Fibroblast of lung (primary cell): Measurements from ENCODE around the gene DISP3. TPM values are rescaled to one million over a fixed set of nuclear protein-coding genes. Genes with fewer than 3 reads are reported as not detected.

Source experiments
- DNase-seq, 2 donors: peaks; one replicate each; pipeline versions ENCODE4 v3.0.0 to v3.0.0-alpha.2; 2010; ENCODE audit warnings: low read depth in 2 of 2
- H2AFZ ChIP-seq: 2 replicates; pipeline ENCODE4 v1.5.1; 2012; ENCODE audit warnings: low read length, control low read depth, inconsistent platforms
- H3K27ac ChIP-seq: 2 replicates; pipeline ENCODE4 v1.5.1; 2011; ENCODE audit warnings: low read length, control low read depth; ENCODE audit not compliant: insufficient read depth
- H3K27me3 ChIP-seq: 2 replicates; pipeline ENCODE4 v1.5.1; 2011; ENCODE audit warnings: mild to moderate bottlenecking, low read length; ENCODE audit not compliant: control insufficient read depth, insufficient read depth
- H3K36me3 ChIP-seq: 2 replicates; pipeline ENCODE4 v1.5.1; 2011; ENCODE audit warnings: low read length; ENCODE audit not compliant: control insufficient read depth, insufficient read depth
- H3K4me1 ChIP-seq: 2 replicates; pipeline ENCODE4 v1.5.1; 2011; ENCODE audit warnings: low read length; ENCODE audit not compliant: control insufficient read depth, insufficient read depth; ENCODE audit errors: extremely low read depth
- H3K4me2 ChIP-seq: 2 replicates; pipeline ENCODE4 v1.5.1; 2011; ENCODE audit warnings: low read length, control low read depth; ENCODE audit not compliant: insufficient read depth; ENCODE audit errors: extremely low read depth
- H3K4me3 ChIP-seq, 4 experiments: fragments of 200-600 bp in 1 of 4; sonication (generic) in 1 of 4; replicated peaks in 1 of 4; 2 replicates each; pipeline ENCODE4 v1.5.1; 2011 to 2016; ENCODE audit warnings: low read length in 4 of 4, low read depth in 3 of 4, mild to moderate bottlenecking in 3 of 4, control low read depth in 2 of 4, inconsistent platforms in 1 of 4, mixed read lengths in 1 of 4; ENCODE audit not compliant: insufficient read depth in 1 of 4; ENCODE audit errors: control extremely low read depth in 1 of 4
- H3K79me2 ChIP-seq: 2 replicates; pipeline ENCODE4 v1.5.1; 2012; ENCODE audit warnings: mild to moderate bottlenecking, low read length, inconsistent platforms; ENCODE audit not compliant: control insufficient read depth, insufficient read depth
- H3K9ac ChIP-seq: 2 replicates; pipeline ENCODE4 v1.5.1; 2011; ENCODE audit warnings: mild to moderate bottlenecking, low read length, control low read depth; ENCODE audit not compliant: insufficient read depth
- H3K9me3 ChIP-seq: 2 replicates; pipeline ENCODE4 v1.5.1; 2012; ENCODE audit warnings: low read depth, low read length; ENCODE audit not compliant: control insufficient read depth, insufficient read depth
- H4K20me1 ChIP-seq: 2 replicates; pipeline ENCODE4 v1.5.1; 2011; ENCODE audit warnings: low read length; ENCODE audit not compliant: control insufficient read depth, insufficient read depth; ENCODE audit errors: extremely low read depth
- EZH2 ChIP-seq: IDR thresholded peaks from 2 replicates; pipeline ENCODE4 v1.5.1; 2012; ENCODE audit warnings: low read length, control low read depth, mild to moderate bottlenecking; ENCODE audit errors: missing control alignments
- polyA plus RNA-seq, 2 donors: library from polyadenylated mRNA; depleted of rRNA in 1 of 2; stranded (reverse) in 1 of 2; unstranded in 1 of 2; fragments of >200 nt; gene quantifications; 2 replicates each; pipeline ENCODE4 v1.2.1, GENCODE V29; 2011 to 2012; ENCODE audit warnings: missing spikeins in 1 of 2
- total RNA-seq: library from RNA; depleted of rRNA; stranded (reverse); fragments of >200 nt; gene quantifications from 2 replicates; pipeline ENCODE4 v1.2.1, GENCODE V29; 2014
- TF ChIP-seq, protein P1 (sequence below), 2 donors: IDR thresholded peaks in 1 of 2; conservative IDR thresholded peaks in 1 of 2; 1 replicate in 1 of 2; 2 replicates in 1 of 2; pipeline ENCODE4 v1.5.1; 2011 to 2012; ENCODE audit warnings: low read length in 2 of 2, control low read depth in 1 of 2, inconsistent platforms in 1 of 2, low read depth in 1 of 2, mild to moderate bottlenecking in 1 of 2

DISP3 gene
- total and polyA plus RNA-seq, 2 donors (not counting 1 experiment from before 2014, with no cell fraction given): 0.02 TPM; not detected in 1

DNA sequence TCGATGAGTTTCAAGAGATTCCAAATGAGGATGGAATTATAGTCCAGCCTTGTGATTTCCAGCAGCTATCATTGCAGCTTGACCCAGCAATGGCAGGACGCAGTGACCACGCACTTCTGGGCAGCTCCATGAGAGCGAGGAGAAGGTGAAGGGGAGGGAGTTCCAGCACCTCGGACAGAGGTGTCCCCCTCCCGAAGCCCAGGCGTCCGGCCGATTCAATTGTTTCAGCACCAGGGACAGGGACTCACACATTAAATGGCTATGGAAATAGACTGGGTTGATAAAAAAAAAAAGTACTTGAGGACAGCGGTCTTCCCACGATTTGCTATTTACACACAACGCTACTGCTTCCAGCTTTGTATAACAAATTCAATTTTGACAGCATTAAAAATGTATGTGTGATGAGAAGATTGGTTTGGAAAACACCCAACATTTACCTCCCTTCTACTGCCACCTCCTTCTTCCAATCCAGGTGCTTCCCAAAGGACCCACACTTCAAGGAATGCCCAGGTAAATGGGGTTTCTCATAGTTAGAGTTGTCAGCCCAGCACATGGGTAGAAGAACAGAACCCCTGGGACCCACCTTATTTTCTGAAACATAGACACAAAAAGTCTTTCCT lies 71.8 kb downstream of the DISP3 start:
- no peaks in the 10 kb centered on the region for H3K79me2 ChIP-seq
- no peaks in the 10 kb centered on the region for H3K36me3 ChIP-seq
- no peak overlapping the region for H3K27ac ChIP-seq
- no peak overlapping the region for H3K4me2 ChIP-seq
- H3K4me3 ChIP-seq: no peak overlapping the region
- TF ChIP-seq, protein P1, sequence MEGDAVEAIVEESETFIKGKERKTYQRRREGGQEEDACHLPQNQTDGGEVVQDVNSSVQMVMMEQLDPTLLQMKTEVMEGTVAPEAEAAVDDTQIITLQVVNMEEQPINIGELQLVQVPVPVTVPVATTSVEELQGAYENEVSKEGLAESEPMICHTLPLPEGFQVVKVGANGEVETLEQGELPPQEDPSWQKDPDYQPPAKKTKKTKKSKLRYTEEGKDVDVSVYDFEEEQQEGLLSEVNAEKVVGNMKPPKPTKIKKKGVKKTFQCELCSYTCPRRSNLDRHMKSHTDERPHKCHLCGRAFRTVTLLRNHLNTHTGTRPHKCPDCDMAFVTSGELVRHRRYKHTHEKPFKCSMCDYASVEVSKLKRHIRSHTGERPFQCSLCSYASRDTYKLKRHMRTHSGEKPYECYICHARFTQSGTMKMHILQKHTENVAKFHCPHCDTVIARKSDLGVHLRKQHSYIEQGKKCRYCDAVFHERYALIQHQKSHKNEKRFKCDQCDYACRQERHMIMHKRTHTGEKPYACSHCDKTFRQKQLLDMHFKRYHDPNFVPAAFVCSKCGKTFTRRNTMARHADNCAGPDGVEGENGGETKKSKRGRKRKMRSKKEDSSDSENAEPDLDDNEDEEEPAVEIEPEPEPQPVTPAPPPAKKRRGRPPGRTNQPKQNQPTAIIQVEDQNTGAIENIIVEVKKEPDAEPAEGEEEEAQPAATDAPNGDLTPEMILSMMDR (conservative IDR thresholded peaks at IDR 0.05 in 1 of 2, IDR thresholded peaks at IDR 0.05 in 1 of 2; ENCODE audit: low read depth in 1 of 2, low read length in 2 of 2): no peak
- no peak for TF ChIP-seq EZH2
- no peak overlapping the region for H2AFZ ChIP-seq
- peak; percentile 71 to 77 for DNase-seq
- H3K27me3 ChIP-seq: no peaks in the 10 kb centered on the region
- H3K9me3 ChIP-seq: no peaks in the 10 kb centered on the region
- H3K4me1 ChIP-seq: no peaks in the 10 kb centered on the region
- H3K9ac ChIP-seq: no peak overlapping the region
- H4K20me1 ChIP-seq: no peaks in the 10 kb centered on the region

DNA sequence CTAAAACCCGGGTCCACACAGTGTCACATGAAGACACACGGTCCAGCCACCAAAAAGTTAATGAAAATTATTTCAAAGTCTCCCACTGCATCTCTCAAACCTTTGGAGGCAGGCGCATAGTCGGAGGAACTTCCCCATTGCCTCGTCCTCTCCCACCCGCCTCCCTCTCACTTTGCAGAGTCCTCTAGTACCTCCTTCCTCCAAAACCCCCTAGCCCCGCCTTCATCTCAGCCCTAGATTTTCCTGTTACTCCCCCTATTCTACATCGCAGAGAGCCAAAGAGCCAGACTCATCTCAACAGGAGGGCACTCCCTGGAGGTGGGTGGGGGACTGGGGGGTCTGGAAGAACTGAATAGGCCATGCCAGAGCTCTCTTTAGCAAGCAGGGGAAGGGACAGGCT lies 79.3 kb downstream of the DISP3 start:
- Histone ChIP-seq H3K36me3 (no peaks in the 10 kb centered on the region), H3K79me2 (no peaks in the 10 kb centered on the region), H3K4me3 (no peak overlapping the region), H3K9ac (no peak overlapping the region), H3K4me1 (no peaks in the 10 kb centered on the region), H3K27me3 (no peaks in the 10 kb centered on the region), H4K20me1 (no peaks in the 10 kb centered on the region), H3K9me3 (no peaks in the 10 kb centered on the region), H3K27ac (no peak overlapping the region), H3K4me2 (no peak overlapping the region), H2AFZ (no peak overlapping the region)
- no peak for TF ChIP-seq EZH2
- TF ChIP-seq, protein P1 (conservative IDR thresholded peaks at IDR 0.05 in 1 of 2, IDR thresholded peaks at IDR 0.05 in 1 of 2; ENCODE audit: low read depth in 1 of 2, low read length in 2 of 2): no peak
- no peak for DNase-seq

DNA sequence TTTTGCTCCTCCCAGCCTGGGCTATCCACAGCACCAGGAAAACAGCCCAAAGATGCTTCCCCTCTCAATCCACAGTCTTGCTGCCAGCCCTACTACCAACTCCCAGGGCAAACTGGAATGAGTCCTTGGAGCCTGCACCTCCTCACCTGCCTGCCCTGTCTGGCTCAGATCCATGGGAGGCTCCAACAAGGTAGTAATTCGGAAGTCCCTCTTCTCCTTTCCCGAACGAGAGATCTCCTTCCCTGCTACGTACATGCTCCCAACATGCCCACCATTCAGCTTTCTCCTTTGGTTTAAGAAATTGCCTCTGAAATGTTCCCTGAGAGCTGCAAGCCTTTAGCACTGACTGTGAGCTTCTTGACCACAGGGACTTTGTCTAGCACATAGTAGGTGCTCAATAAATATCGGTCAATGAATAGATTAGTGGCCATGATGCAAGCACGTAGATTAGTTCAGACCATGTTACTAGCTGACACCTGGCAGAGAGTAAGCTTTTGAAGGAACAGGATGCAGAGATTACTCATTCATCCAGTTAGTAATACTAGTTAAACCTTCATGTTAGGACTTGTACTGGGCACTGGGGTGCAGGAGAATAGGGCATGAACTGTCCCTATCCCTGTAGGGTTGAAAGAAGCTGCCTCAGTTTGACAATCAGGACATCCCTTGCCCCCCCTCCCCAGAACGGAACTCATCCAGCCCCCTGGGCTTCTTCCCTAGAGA lies 80.1 kb downstream of the DISP3 start:
- Histone ChIP-seq H3K79me2 (no peaks in the 10 kb centered on the region), H3K9me3 (no peaks in the 10 kb centered on the region), H3K27ac (no peak overlapping the region), H3K4me3 (no peak overlapping the region), H3K4me2 (no peak overlapping the region), H3K27me3 (no peaks in the 10 kb centered on the region), H3K9ac (no peak overlapping the region), H3K36me3 (no peaks in the 10 kb centered on the region), H4K20me1 (no peaks in the 10 kb centered on the region), H2AFZ (no peak overlapping the region), H3K4me1 (no peaks in the 10 kb centered on the region)
- no peak for TF ChIP-seq EZH2
- TF ChIP-seq, protein P1 (conservative IDR thresholded peaks at IDR 0.05 in 1 of 2, IDR thresholded peaks at IDR 0.05 in 1 of 2; ENCODE audit: low read depth in 1 of 2, low read length in 2 of 2): no peak
- no peak for DNase-seq
